PC-9 (cell line): ENCODE measurements around the gene SMARCAD1.

ENCODE experiments used
- EZH2 ChIP-seq: fragments of 200-600 bp; sonication (generic); IDR thresholded peaks from 2 replicates; pipeline ENCODE4 v1.8.0; 2017; ENCODE audit warnings: antibody characterized with exemption, low read depth
- TF ChIP-seq, protein P1 (sequence below): fragments of 200-600 bp; sonication (generic); conservative IDR thresholded peaks from 2 replicates; pipeline ENCODE4 v1.6.1; 2017; ENCODE audit warnings: mixed run types, antibody characterized with exemption, mild to moderate bottlenecking, moderate library complexity

- TF ChIP-seq, protein P1, sequence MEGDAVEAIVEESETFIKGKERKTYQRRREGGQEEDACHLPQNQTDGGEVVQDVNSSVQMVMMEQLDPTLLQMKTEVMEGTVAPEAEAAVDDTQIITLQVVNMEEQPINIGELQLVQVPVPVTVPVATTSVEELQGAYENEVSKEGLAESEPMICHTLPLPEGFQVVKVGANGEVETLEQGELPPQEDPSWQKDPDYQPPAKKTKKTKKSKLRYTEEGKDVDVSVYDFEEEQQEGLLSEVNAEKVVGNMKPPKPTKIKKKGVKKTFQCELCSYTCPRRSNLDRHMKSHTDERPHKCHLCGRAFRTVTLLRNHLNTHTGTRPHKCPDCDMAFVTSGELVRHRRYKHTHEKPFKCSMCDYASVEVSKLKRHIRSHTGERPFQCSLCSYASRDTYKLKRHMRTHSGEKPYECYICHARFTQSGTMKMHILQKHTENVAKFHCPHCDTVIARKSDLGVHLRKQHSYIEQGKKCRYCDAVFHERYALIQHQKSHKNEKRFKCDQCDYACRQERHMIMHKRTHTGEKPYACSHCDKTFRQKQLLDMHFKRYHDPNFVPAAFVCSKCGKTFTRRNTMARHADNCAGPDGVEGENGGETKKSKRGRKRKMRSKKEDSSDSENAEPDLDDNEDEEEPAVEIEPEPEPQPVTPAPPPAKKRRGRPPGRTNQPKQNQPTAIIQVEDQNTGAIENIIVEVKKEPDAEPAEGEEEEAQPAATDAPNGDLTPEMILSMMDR = no peak
- no peak for TF ChIP-seq EZH2
These were observed 11.7 kb downstream of the SMARCAD1 start for GRCh38 chr4:94219402-94219801.
